Medulla oblongata (tissue), 1 donor: Measurements from ENCODE around the gene KRTAP1-1.
"Not testable (repeated sequence)": the region's sequence is repeated elsewhere in the genome, so short reads cannot be mapped to it uniquely, and the experiment has no call there.

Experiments used
- DNase-seq: peaks from one replicate; pipeline ENCODE4 v3.0.0-alpha.2; 2015; ENCODE audit errors: extremely low spot score

Gene KRTAP1-1

GRCh38 chr17:41012326-41013120, 28.7 kb downstream of the KRTAP1-1 start:
- no peak for DNase-seq

DNA sequence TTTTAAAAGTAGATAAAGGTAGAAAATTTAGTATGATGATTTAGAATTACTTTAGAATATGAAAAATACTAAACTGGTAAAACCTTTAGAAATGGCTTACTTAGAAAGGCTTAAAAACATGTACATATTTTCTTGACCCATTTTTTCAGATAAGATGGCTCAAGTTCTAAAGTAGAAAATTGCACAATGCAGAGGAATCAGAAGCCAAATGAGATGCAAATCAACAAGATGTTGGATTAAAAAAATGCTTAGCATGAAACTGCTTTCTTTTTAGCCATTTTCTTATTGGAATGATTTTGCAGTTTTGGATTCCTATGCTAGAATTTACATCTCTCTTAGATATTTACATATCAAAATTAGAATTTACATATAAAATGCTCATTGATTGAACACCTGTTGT, 30.8 kb downstream of the KRTAP1-1 start:
- DNase-seq, result no peak

GRCh38 chr17:41009936-41010335, 31.3 kb downstream of the KRTAP1-1 start:
- no peak for DNase-seq

- no peak for DNase-seq
Measured at GRCh38 chr17:41009301-41009760, 31.9 kb downstream of the KRTAP1-1 start.

DNA sequence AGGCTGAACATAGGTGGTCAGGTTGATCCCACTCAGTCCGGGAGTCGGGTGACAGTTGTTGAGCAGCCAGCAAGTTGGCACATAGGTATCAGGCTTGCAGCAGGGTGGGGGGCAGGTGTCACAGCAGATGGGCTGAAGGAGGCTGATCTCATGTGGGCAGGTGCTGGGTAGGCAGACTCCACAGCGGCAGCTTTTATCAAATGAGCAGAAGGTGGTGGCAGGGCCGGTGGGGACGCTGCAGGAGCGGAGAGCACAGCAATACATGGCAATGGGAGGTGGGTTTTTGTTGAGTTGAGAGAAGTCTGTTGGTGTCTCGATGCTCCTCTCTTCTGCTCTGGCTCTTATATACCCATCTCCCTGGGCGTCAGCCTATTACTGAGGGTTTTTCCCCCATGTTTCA, 32.4 kb downstream of the KRTAP1-1 start, which contains the start of gene KRTAP3-1:
KRTAP3-1 (minus strand) TSS at position 318 of the 400 bp plus-strand sequence; CDS start at position 264, 54 bp downstream.
- DNase-seq, result no peak

GRCh38 chr17:41004397-41004796, 36.9 kb downstream of the KRTAP1-1 start:
- DNase-seq, result no peak

GRCh38 chr17:41003926-41004325, 37.3 kb downstream of the KRTAP1-1 start:
- DNase-seq, result no peak

- no peak for DNase-seq
Measured at GRCh38 chr17:41002814-41003213, 38.4 kb downstream of the KRTAP1-1 start.

GRCh38 chr17:41001795-41002194, 39.5 kb downstream of the KRTAP1-1 start:
- no peak for DNase-seq

DNA sequence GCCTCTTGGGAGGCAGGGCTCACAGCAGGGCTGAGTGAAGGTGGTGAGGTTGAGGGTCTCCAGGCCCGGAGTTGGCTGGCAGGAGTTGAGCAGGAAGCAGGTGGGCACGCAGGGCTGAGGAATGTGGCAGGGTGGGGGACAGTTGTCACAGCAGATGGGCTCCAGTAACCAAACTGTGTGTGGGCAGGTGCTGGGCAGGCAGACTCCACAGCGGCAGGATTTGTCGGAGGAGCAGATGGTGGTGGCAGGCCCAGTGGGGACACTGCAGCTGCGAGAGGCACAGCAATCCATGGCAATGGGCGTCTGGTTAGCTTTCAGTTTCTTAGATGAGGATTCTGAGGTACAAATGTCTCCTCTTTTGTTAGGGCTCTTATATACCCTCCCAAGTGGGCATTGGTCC, 41.7 kb downstream of the KRTAP1-1 start, which contains the start of gene KRTAP3-2:
KRTAP3-2 (minus strand) TSS at position 344 of the 400 bp plus-strand sequence; CDS start at position 291, 53 bp downstream.
- not testable (repeated sequence) for DNase-seq

DNA sequence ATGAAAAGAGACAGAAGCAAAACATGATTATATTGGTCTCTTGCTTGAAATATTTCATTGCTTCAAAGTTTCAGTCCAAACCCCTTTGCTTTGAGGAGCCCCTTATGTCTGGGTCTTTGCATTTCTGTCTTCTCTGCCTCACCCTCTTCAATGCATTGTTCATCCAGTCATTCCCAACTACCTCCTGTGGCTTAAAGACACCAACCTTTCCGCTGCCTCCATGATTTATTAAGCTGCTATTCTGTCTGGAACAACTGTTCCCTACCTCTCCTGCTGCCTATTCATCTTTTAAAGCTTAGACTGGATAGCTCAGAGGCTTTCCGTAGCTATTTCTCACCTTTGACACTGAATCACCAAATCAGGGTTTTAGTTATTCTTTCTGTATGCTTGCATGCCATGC, 43.9 kb downstream of the KRTAP1-1 start:
- no peak for DNase-seq

DNA sequence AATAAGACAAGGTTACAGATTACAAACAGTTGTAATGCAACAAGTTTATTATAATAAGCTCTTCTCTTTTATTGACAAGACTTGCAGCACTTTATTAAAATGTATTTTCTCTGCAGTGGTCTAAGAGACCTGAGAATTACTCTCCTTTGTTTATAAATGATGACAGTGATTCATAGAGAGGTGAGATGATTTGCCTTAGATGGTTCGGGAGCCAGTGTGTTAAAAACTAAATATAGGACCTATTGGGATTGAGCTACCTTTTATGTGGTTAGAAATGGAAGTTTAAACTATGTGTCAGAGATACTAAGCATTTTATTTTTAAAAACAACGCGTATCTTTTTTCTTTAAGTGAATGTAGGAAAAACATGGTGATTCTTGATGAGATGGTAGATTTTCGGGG, 44.4 kb downstream of the KRTAP1-1 start:
- DNase-seq, result no peak

DNA sequence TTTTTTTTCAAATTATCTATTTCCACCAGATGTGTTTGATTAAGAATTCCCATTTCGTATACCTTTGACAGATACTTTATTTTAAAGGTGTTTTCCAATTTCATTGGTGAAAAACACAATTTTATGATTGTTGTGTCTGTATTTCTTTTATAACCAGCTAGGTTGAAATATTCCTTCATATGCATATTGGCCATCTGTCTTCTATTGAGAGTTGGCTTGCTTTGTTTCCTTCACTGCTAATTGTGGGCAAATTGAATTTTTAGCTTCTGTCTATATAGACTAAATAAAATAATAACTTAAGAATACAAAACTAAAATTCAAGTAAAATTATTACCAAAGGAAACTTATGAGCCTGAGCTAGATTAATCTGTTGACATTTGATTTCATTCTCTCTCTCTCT, 46.1 kb downstream of the KRTAP1-1 start:
- no peak for DNase-seq

- DNase-seq, result no peak
Measured at GRCh38 chr17:40993839-40994238, 47.4 kb downstream of the KRTAP1-1 start, which contains the start of gene KRTAP3-3. Gene KRTAP3-3, minus strand, starts transcription at chr17:40994164. Its CDS starts 67 bp downstream, at chr17:40994097.

- DNase-seq, result no peak
Measured at GRCh38 chr17:40993084-40993483, 48.2 kb downstream of the KRTAP1-1 start.

- DNase-seq, result no peak
Measured at GRCh38 chr17:40992666-40993065, 48.6 kb downstream of the KRTAP1-1 start.
